ENCODE results near the gene DBN1. TPM values are rescaled to one million over a fixed set of nuclear protein-coding genes. Genes with fewer than 3 reads are reported as not detected.

The DBN1 gene
- total RNA-seq, 1 donor from 2014 or later: 434 TPM

DNA sequence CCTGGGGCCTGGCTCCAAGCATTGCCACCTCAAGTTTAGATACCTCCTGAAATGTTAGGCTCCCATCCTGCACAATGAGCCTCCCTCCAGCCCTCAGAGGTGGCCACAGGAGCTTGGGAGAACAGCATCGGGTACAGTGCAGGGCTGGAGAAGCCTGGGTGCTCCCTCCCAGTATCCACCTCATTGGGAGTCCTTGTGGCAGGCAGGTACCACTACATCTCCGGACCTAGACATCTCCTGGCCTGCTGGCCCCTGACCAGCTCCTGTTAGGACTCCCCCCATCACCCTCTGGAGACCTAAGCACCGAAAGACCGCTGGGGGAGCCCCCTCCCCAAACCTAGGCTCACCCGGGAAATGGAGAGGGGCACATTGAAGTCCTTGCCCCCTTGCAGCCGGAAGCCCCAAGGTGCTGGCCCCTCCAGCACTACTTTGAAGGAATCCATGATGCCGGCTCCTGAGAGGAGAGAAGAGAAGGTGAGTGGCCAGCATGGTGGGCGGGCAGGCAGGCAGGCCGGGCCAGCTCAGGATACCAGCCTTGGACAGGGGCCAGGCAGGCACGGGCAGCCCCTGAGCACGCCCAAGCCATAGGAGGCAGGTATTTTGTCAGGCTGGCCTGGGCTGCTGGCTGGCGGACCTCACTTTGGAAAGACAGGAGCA, 22.8 kb upstream of the DBN1 start:
- TF ChIP-seq, protein P1, sequence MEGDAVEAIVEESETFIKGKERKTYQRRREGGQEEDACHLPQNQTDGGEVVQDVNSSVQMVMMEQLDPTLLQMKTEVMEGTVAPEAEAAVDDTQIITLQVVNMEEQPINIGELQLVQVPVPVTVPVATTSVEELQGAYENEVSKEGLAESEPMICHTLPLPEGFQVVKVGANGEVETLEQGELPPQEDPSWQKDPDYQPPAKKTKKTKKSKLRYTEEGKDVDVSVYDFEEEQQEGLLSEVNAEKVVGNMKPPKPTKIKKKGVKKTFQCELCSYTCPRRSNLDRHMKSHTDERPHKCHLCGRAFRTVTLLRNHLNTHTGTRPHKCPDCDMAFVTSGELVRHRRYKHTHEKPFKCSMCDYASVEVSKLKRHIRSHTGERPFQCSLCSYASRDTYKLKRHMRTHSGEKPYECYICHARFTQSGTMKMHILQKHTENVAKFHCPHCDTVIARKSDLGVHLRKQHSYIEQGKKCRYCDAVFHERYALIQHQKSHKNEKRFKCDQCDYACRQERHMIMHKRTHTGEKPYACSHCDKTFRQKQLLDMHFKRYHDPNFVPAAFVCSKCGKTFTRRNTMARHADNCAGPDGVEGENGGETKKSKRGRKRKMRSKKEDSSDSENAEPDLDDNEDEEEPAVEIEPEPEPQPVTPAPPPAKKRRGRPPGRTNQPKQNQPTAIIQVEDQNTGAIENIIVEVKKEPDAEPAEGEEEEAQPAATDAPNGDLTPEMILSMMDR (IDR thresholded peaks at IDR 0.05; ENCODE audit: insufficient read depth, low read length, poor library complexity, severe bottlenecking): peak; percentile 46
- DNase-seq (ENCODE audit: low read depth): peak; percentile 42
- H3K4me3 ChIP-seq (ENCODE audit: low read depth, low read length): peak overlapping the region; percentile 84

DNA sequence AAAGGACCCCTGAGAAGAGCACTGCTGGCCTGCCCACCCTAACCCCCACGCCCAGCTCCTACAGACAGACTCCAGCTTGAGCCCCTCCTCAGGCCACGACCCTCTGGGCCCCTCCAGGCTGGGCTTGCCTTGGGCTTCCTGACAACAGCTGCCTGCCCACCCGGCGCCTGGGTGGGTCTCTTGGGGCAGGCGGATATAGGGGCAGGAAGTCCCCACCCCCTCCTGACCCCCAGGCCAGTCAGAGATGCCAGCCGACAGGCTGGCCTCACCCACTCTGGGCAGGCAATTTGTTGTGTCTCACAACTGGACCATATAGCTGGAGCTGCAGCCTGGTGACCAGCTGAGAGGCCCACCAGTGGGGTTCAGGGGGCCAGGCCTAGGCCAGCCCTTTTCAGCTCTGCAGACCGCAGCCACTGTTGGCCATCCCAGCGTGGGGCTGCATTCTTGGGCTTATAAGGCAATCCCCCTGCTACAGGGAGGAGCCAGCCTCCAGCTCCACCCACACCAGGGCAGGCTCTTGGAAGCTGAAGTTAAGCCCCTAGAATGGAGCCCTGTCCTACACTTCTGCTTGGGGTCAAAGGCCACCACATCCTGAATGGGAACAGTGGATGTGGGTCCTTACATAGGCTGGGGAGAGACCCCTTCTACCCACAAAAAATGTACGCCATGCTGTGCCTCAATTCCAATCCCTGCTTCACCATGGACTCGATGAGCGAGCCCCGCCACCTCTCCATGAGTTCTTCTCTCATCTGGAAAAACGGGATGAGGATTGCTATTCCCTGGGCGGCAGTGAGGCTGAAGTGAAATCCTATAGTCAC, 22.0 kb upstream of the DBN1 start:
- peak; percentile 77 for DNase-seq (ENCODE audit: low read depth)
- Histone ChIP-seq H3K27me3 (ENCODE audit: control insufficient read depth, insufficient read depth, low read length) (no peaks in the 10 kb centered on the region), H3K4me3 (ENCODE audit: low read depth, low read length) (peak overlapping the region; percentile 84), H3K36me3 (ENCODE audit: control insufficient read depth, insufficient read depth, low read length) (peaks cover 2% of the 10 kb centered on the region)
- TF ChIP-seq, protein P1 (IDR thresholded peaks at IDR 0.05; ENCODE audit: insufficient read depth, low read length, poor library complexity, severe bottlenecking): no peak

More for the DNA sequence above, 22.8 kb upstream of the DBN1 start:
- Histone ChIP-seq H3K27me3 (ENCODE audit: control insufficient read depth, insufficient read depth, low read length) (no peaks in the 10 kb centered on the region), H3K36me3 (ENCODE audit: control insufficient read depth, insufficient read depth, low read length) (peaks cover 1% of the 10 kb centered on the region)

- TF ChIP-seq, protein P1 (IDR thresholded peaks at IDR 0.05; ENCODE audit: insufficient read depth, low read length, poor library complexity, severe bottlenecking): peak; percentile 64
- Histone ChIP-seq H3K36me3 (ENCODE audit: control insufficient read depth, insufficient read depth, low read length) (peaks cover 3% of the 10 kb centered on the region), H3K4me3 (ENCODE audit: low read depth, low read length) (no peak overlapping the region), H3K27me3 (ENCODE audit: control insufficient read depth, insufficient read depth, low read length) (no peaks in the 10 kb centered on the region)
- DNase-seq (ENCODE audit: low read depth): peak; percentile 79
Measured at GRCh38 chr5:177494346-177495195, 21.1 kb upstream of the DBN1 start.

- TF ChIP-seq, protein P1 (IDR thresholded peaks at IDR 0.05; ENCODE audit: insufficient read depth, low read length, poor library complexity, severe bottlenecking): no peak
- DNase-seq (ENCODE audit: low read depth): no peak
- Histone ChIP-seq H3K36me3 (ENCODE audit: control insufficient read depth, insufficient read depth, low read length) (peaks cover 7% of the 10 kb centered on the region), H3K4me3 (ENCODE audit: low read depth, low read length) (no peak overlapping the region), H3K27me3 (ENCODE audit: control insufficient read depth, insufficient read depth, low read length) (no peaks in the 10 kb centered on the region)
Measured at GRCh38 chr5:177493795-177494345, 20.4 kb upstream of the DBN1 start.

DNA sequence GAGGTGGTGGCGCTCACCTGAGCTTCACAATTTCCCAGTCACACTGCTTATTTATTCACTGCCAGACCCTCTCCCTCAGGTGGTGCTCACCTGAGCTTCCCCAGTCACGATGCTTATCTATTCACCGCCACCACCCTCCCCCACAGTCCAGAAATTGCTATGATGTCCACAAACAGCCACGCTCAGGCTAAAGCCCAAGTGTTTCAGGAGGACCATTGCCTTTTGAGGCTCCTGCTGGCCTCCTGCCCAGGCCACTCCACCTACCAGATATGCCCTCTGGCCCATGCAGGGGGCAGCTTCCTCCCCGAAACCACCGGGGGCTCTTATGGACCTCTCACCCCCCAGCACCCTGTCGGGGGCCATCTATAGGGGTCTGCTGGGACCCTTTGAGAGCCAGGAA, 19.4 kb upstream of the DBN1 start:
- no peaks in the 10 kb centered on the region for H3K27me3 ChIP-seq (ENCODE audit: control insufficient read depth, insufficient read depth, low read length)
- peaks cover 8% of the 10 kb centered on the region for H3K36me3 ChIP-seq (ENCODE audit: control insufficient read depth, insufficient read depth, low read length)
- H3K4me3 ChIP-seq (ENCODE audit: low read depth, low read length): no peak overlapping the region
- TF ChIP-seq, protein P1 (IDR thresholded peaks at IDR 0.05; ENCODE audit: insufficient read depth, low read length, poor library complexity, severe bottlenecking): no peak
- no peak for DNase-seq (ENCODE audit: low read depth)
